ENCODE results near the gene ZNF469.

DNA sequence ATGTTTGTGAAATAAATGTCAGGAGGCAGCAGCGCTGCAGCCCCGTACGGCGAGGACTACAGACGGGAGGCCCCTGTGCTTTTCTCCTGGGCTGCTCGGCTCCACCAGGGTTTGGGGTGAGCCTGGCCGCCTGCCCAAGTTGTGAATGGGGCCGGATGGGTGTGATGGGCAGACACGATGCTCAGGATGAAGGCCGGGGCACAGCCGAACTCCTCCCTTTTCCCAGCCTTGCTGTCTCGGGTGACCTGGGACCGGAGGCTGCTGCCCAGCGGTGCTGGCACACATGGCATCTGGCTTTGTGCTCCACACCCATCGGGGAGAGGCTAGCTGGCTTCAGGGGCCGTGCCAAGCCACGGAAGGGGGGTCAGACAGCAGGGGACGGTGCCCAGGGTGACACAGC is 36.1 kb downstream of the ZNF469 start:
- TF ChIP-seq, protein P1, sequence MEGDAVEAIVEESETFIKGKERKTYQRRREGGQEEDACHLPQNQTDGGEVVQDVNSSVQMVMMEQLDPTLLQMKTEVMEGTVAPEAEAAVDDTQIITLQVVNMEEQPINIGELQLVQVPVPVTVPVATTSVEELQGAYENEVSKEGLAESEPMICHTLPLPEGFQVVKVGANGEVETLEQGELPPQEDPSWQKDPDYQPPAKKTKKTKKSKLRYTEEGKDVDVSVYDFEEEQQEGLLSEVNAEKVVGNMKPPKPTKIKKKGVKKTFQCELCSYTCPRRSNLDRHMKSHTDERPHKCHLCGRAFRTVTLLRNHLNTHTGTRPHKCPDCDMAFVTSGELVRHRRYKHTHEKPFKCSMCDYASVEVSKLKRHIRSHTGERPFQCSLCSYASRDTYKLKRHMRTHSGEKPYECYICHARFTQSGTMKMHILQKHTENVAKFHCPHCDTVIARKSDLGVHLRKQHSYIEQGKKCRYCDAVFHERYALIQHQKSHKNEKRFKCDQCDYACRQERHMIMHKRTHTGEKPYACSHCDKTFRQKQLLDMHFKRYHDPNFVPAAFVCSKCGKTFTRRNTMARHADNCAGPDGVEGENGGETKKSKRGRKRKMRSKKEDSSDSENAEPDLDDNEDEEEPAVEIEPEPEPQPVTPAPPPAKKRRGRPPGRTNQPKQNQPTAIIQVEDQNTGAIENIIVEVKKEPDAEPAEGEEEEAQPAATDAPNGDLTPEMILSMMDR (IDR thresholded peaks at IDR 0.05) = no peak
- TF ChIP-seq POLR2A (IDR thresholded peaks at IDR 0.05) = no peak

Measured in testis (tissue), 2 donors.